H1 (cell line): ENCODE measurements around the gene AGBL4. TPM values are rescaled to one million over a fixed set of nuclear protein-coding genes. Genes with fewer than 3 reads are reported as not detected.

Experiments
- CTCF ChIA-PET: fragments of 300-600 bp; sonication (Branson Sonifier 250); formaldehyde crosslinking; loops from one replicate; lab custom pipeline; 2021; ENCODE audit not compliant: partially characterized antibody; lab: Charles Lee
- POLR2A ChIA-PET: fragments of 300-600 bp; sonication (Branson Sonifier 250); formaldehyde crosslinking; loops from one replicate; lab custom pipeline; 2021; ENCODE audit warnings: inconsistent platforms; ENCODE audit not compliant: partially characterized antibody; lab: Charles Lee
- DNase-seq, 2 experiments: peaks; one replicate each; pipeline versions ENCODE4 v3.0.0 to v3.0.0-alpha.2; 2010 to 2022; ENCODE audit warnings: low spot score in 2 of 2, low read depth in 1 of 2, mixed read lengths in 1 of 2
- FAIRE-seq: peaks from 2 replicates; lab custom pipeline; 2011; peaks lifted over from hg19 to GRCh38; lab: Jason Lieb, UNC
- H2AFZ ChIP-seq: 2 replicates; pipeline ENCODE4 v1.8.1; 2012; ENCODE audit warnings: low read length, inconsistent platforms
- H2AK5ac ChIP-seq: 2 replicates; pipeline ENCODE4 v1.6.1; 2013; ENCODE audit warnings: low read depth, low read length
- H2BK120ac ChIP-seq: replicated peaks from 2 replicates; pipeline ENCODE3; 2013; ENCODE audit warnings: low read depth, low read length, inconsistent platforms
- H2BK12ac ChIP-seq: 2 replicates; pipeline ENCODE4 v1.6.1; 2013; ENCODE audit warnings: low read depth, low read length
- H2BK15ac ChIP-seq: 2 replicates; pipeline ENCODE4 v1.6.1; 2013; ENCODE audit warnings: low read length
- H2BK20ac ChIP-seq: 2 replicates; pipeline ENCODE4 v1.6.1; 2013; ENCODE audit warnings: low read length
- H2BK5ac ChIP-seq: 2 replicates; pipeline ENCODE4 v1.6.1; 2013; ENCODE audit warnings: low read depth, low read length
- H3K14ac ChIP-seq: 2 replicates; pipeline ENCODE4 v1.6.1; 2013; ENCODE audit warnings: inconsistent platforms; ENCODE audit not compliant: insufficient read length
- H3K18ac ChIP-seq: 2 replicates; pipeline ENCODE4 v1.6.1; 2013; ENCODE audit warnings: low read length; ENCODE audit errors: extremely low read depth
- H3K23ac ChIP-seq: 2 replicates; pipeline ENCODE4 v1.6.1; 2013; ENCODE audit warnings: inconsistent platforms; ENCODE audit not compliant: insufficient read length
- H3K23me2 ChIP-seq: 2 replicates; pipeline ENCODE4 v1.6.1; 2013; ENCODE audit warnings: low read depth, low read length
- H3K27ac ChIP-seq: 2 replicates; pipeline ENCODE4 v1.6.1; 2011; ENCODE audit warnings: low read depth, low read length, inconsistent platforms
- H3K27me3 ChIP-seq, 4 experiments: replicated peaks in 1 of 4; 1 replicate in 1 of 4; 2 replicates in 3 of 4; pipeline versions ENCODE4 v1.6.1 to v1.8.1; 2011 to 2013; ENCODE audit warnings: low read length in 3 of 4, mild to moderate bottlenecking in 3 of 4, inconsistent platforms in 2 of 4, mixed read lengths in 2 of 4, moderate library complexity in 1 of 4; ENCODE audit not compliant: control insufficient read depth in 3 of 4, insufficient read depth in 3 of 4; ENCODE audit errors: extremely low read depth in 1 of 4
- H3K36me3 ChIP-seq, 4 experiments: 2 replicates each; pipeline versions ENCODE4 v1.6.1 to v1.8.1; 2011 to 2013; ENCODE audit warnings: mild to moderate bottlenecking in 4 of 4, low read length in 3 of 4, moderate library complexity in 2 of 4, control low read depth in 1 of 4, inconsistent platforms in 1 of 4; ENCODE audit not compliant: insufficient read depth in 4 of 4, control insufficient read depth in 2 of 4
- H3K4ac ChIP-seq: replicated peaks from 2 replicates; pipeline ENCODE3; 2013; ENCODE audit warnings: low read length, low read depth, mixed read lengths, inconsistent platforms; ENCODE audit not compliant: insufficient read length
- H3K4me1 ChIP-seq, 4 experiments: replicated peaks in 1 of 4; 1 replicate in 1 of 4; 2 replicates in 3 of 4; pipeline versions ENCODE4 v1.6.1 to v1.8.1; 2011 to 2013; ENCODE audit warnings: low read length in 3 of 4, inconsistent platforms in 2 of 4, mixed read lengths in 1 of 4; ENCODE audit not compliant: insufficient read depth in 4 of 4, control insufficient read depth in 3 of 4
- H3K4me2 ChIP-seq, 2 experiments: 2 replicates each; pipeline versions ENCODE4 v1.6.1 to v1.8.1; 2011 to 2013; ENCODE audit warnings: low read depth in 2 of 2, low read length in 2 of 2, control low read depth in 1 of 2, inconsistent platforms in 1 of 2, mild to moderate bottlenecking in 1 of 2; ENCODE audit not compliant: insufficient read depth in 1 of 2
- H3K4me3 ChIP-seq, 4 experiments: fragments of 200-600, 300-600 bp in 1 of 4; sonication (generic), shearing (Covaris generic), sonication (Bioruptor Twin) in 1 of 4; 2 replicates each; pipeline versions ENCODE4 v1.5.1 to v1.8.1; 2011 to 2016; ENCODE audit warnings: low read length in 4 of 4, low read depth in 3 of 4, control low read depth in 2 of 4, inconsistent platforms in 2 of 4, mild to moderate bottlenecking in 2 of 4, mixed read lengths in 1 of 4, moderate library complexity in 1 of 4; ENCODE audit not compliant: insufficient read depth in 2 of 4; ENCODE audit errors: extremely low read depth in 1 of 4
- H3K56ac ChIP-seq: replicated peaks from 2 replicates; pipeline ENCODE3; 2013; ENCODE audit warnings: low read depth, mild to moderate bottlenecking, mixed read lengths, low read length, inconsistent platforms; ENCODE audit not compliant: insufficient read length
- H3K79me1 ChIP-seq: 2 replicates; pipeline ENCODE4 v1.6.1; 2013; ENCODE audit warnings: low read depth, low read length, control low read depth
- H3K79me2 ChIP-seq, 2 experiments: 2 replicates each; pipeline versions ENCODE4 v1.6.1 to v1.8.1; 2012 to 2013; ENCODE audit warnings: low read length in 2 of 2, mild to moderate bottlenecking in 2 of 2, inconsistent platforms in 1 of 2; ENCODE audit not compliant: insufficient read depth in 2 of 2, control insufficient read depth in 1 of 2
- H3K9ac ChIP-seq, 4 experiments: replicated peaks in 1 of 4; 1 replicate in 1 of 4; 2 replicates in 3 of 4; pipeline versions ENCODE4 v1.6.1 to v1.8.1; 2011 to 2013; ENCODE audit warnings: low read depth in 3 of 4, low read length in 3 of 4, control low read depth in 2 of 4, mild to moderate bottlenecking in 2 of 4, moderate library complexity in 2 of 4, inconsistent platforms in 1 of 4; ENCODE audit errors: extremely low read depth in 1 of 4
- H3K9me3 ChIP-seq, 2 experiments: 2 replicates each; pipeline versions ENCODE4 v1.6.1 to v1.8.1; 2012 to 2013; ENCODE audit warnings: mild to moderate bottlenecking in 2 of 2, moderate library complexity in 2 of 2, control low read depth in 1 of 2, inconsistent platforms in 1 of 2, low read depth in 1 of 2, low read length in 1 of 2, mixed read lengths in 1 of 2; ENCODE audit not compliant: insufficient read depth in 2 of 2
- H4K20me1 ChIP-seq, 2 experiments: replicated peaks in 1 of 2; 2 replicates each; pipeline versions ENCODE3 to v1.8.1; 2011 to 2013; ENCODE audit warnings: inconsistent platforms in 2 of 2, low read length in 2 of 2, mild to moderate bottlenecking in 1 of 2; ENCODE audit not compliant: insufficient read depth in 2 of 2, control insufficient read depth in 1 of 2
- H4K5ac ChIP-seq: 2 replicates; pipeline ENCODE4 v1.6.1; 2013; ENCODE audit warnings: low read length, low read depth, mixed read lengths, inconsistent platforms; ENCODE audit not compliant: insufficient read length
- H4K8ac ChIP-seq: 2 replicates; pipeline ENCODE4 v1.8.0; 2013; ENCODE audit warnings: mild to moderate bottlenecking, moderate library complexity, low read length, inconsistent platforms; ENCODE audit not compliant: insufficient read depth; ENCODE audit errors: extremely low read depth
- H4K91ac ChIP-seq: replicated peaks from 2 replicates; pipeline ENCODE3; 2013; ENCODE audit warnings: low read length, mixed read lengths, inconsistent platforms; ENCODE audit not compliant: insufficient read length
- POU5F1 ChIP-seq: IDR thresholded peaks from 2 replicates; pipeline ENCODE4 v1.6.1; 2011; ENCODE audit warnings: low read depth, mild to moderate bottlenecking, low read length, moderate library complexity
- WGBS, 2 experiments: shearing (Covaris generic) in 1 of 2; methylation state at CpG; one replicate each; pipeline versions ENCODE4 v1.1.6 to v1.1.7; 2013 to 2015; ENCODE audit warnings: low lambda C conversion rate in 2 of 2, mixed read lengths in 2 of 2, inconsistent platforms in 1 of 2, low coverage in 1 of 2, missing lambda C conversion rate in 1 of 2; ENCODE audit not compliant: insufficient replicate concordance in 2 of 2, insufficient coverage in 1 of 2, insufficient read length in 1 of 2; ENCODE audit errors: extremely low coverage in 1 of 2, missing lambda C conversion rate in 1 of 2; 5-methylcytosine and 5-hydroxymethylcytosine counted together
- polyA plus RNA-seq, 7 experiments: library from polyadenylated mRNA; depleted of rRNA in 3 of 7; stranded (reverse) in 5 of 7; unstranded in 2 of 7; fragments of >200 nt in 5 of 7; fragments of 200-250 nt in 2 of 7; gene quantifications; 1 replicate in 5 of 7; 2 replicates in 1 of 7; 4 replicates in 1 of 7; pipeline versions ENCODE4 v1.2.1 to v1.2.3, GENCODE V29; 2011 to 2013; ENCODE audit warnings: missing spikeins in 2 of 7, mixed read lengths in 2 of 7
- total RNA-seq: library from RNA; stranded (reverse); fragmentation: NEBNext Ultra II Directional; extraction: Animal tissue kit (Norgen Biotek cat#: 25700); gene quantifications from 2 replicates; pipeline ENCODE4 v1.2.1, GENCODE V29; 2021

The AGBL4 gene
- total and polyA plus RNA-seq, 2 of the 8 experiments (the other 6 are each of a cell fraction or from before 2014, with no cell fraction given) = 0.41 to 0.45 TPM

- ChIA-PET POLR2A (no interaction called here), CTCF (interaction anchor here (1.0 to 2.0 kb wide), 4 partner anchors 9 to 88 kb away, joined by 3 to 14 read pairs (median 4); no protein-coding TSS in a partner anchor)
- Histone ChIP-seq H3K4me1 (no peaks in the 10 kb centered on the region), H3K4ac (no peak overlapping the region), H3K9me3 (no peaks in the 10 kb centered on the region), H4K8ac (no peak overlapping the region), H4K5ac (no peak overlapping the region), H2BK5ac (no peak overlapping the region), H3K4me3 (no peak overlapping the region), H2AK5ac (no peak overlapping the region), H3K23me2 (0 out of 2 replicates have a peak, but pooled peaks cover 2% of the 10 kb centered on the region), H3K56ac (no peak overlapping the region), H3K79me2 (no peaks in the 10 kb centered on the region), H2AFZ (no peak overlapping the region), H2BK20ac (no peak overlapping the region), H3K27me3 (no peaks in the 10 kb centered on the region), H2BK12ac (no peak overlapping the region), H3K36me3 (no peaks in the 10 kb centered on the region), H2BK120ac (no peak overlapping the region), H3K14ac (no peak overlapping the region), H3K79me1 (no peaks in the 10 kb centered on the region), H3K18ac (no peak overlapping the region), H3K23ac (no peak overlapping the region), H4K91ac (no peak overlapping the region), H3K9ac (no peak overlapping the region), H2BK15ac (no peak overlapping the region), H4K20me1 (no peaks in the 10 kb centered on the region), H3K27ac (no peak overlapping the region), H3K4me2 (no peak overlapping the region)
- DNase-seq = no peak
- no peak for TF ChIP-seq POU5F1
- WGBS, 2 experiments = 0% methylated on average over 1 of the region's 1 CpG; no CpG with 5 or more reads in 1 of the 2 experiments
- FAIRE-seq = no peak
These were observed 1516.9 kb downstream of the AGBL4 start for GRCh38 chr1:48506870-48507269.
